Fibroblast of mammary gland (primary cell): Measurements from ENCODE around the gene PNMA6E.

Source experiments
- DNase-seq: peaks from one replicate; pipeline ENCODE4 v3.0.0-alpha.2; 2010; ENCODE audit warnings: low read depth
- H3K4me3 ChIP-seq: 2 replicates; pipeline ENCODE4 v1.5.1; 2011; ENCODE audit warnings: low read depth, mild to moderate bottlenecking, low read length, moderate library complexity; ENCODE audit not compliant: control insufficient read depth
- CTCF ChIP-seq: conservative IDR thresholded peaks from 2 replicates; pipeline ENCODE4 v1.5.1; 2011; ENCODE audit warnings: low read depth, low read length, inconsistent platforms; ENCODE audit not compliant: control insufficient read depth, insufficient read depth

Gene PNMA6E

GRCh38 chrX:153421856-153422255 is 20.7 kb upstream of the PNMA6E start:
- no peak for DNase-seq
- no peak overlapping the region for H3K4me3 ChIP-seq
- no peak for TF ChIP-seq CTCF

GRCh38 chrX:153420851-153421599 is 19.9 kb upstream of the PNMA6E start:
- no peak for TF ChIP-seq CTCF
- no peak for DNase-seq
- H3K4me3 ChIP-seq, result no peak overlapping the region

GRCh38 chrX:153417637-153418036 is 16.5 kb upstream of the PNMA6E start:
- no peak overlapping the region for H3K4me3 ChIP-seq
- no peak for DNase-seq
- no peak for TF ChIP-seq CTCF

GRCh38 chrX:153416781-153417450 is 15.8 kb upstream of the PNMA6E start:
- DNase-seq, result peak; percentile 9
- H3K4me3 ChIP-seq, result no peak overlapping the region
- TF ChIP-seq CTCF, result no peak

- DNase-seq, result peak; percentile 55
- TF ChIP-seq CTCF, result no peak
Measured at GRCh38 chrX:153414856-153415510, 13.8 kb upstream of the PNMA6E start.

GRCh38 chrX:153413731-153414130 is 12.6 kb upstream of the PNMA6E start:
- no peak for TF ChIP-seq CTCF
- H3K4me3 ChIP-seq, result no peak overlapping the region

More at GRCh38 chrX:153414856-153415510, 13.8 kb upstream of the PNMA6E start:
- no peak overlapping the region for H3K4me3 ChIP-seq

More at GRCh38 chrX:153413731-153414130, 12.6 kb upstream of the PNMA6E start:
- DNase-seq, result no peak
